Ectodermal cell (in vitro differentiated cells): ENCODE measurements around the gene AFDN.

Source experiments
- H3K27ac ChIP-seq: 2 replicates; pipeline ENCODE4 v1.7.0; 2013; ENCODE audit warnings: mild to moderate bottlenecking, low read depth, low read length; ENCODE audit not compliant: insufficient read depth, poor library complexity, severe bottlenecking
- H3K27me3 ChIP-seq: 2 replicates; pipeline ENCODE4 v1.7.0; 2013; ENCODE audit warnings: mild to moderate bottlenecking, low read length; ENCODE audit not compliant: insufficient read depth, control insufficient read depth, poor library complexity, severe bottlenecking
- H3K36me3 ChIP-seq: one replicate; pipeline ENCODE4 v1.7.0; 2013; ENCODE audit warnings: low read length; ENCODE audit not compliant: control insufficient read depth, insufficient read depth
- H3K4me1 ChIP-seq: one replicate; pipeline ENCODE4 v1.7.0; 2013; ENCODE audit warnings: low read length; ENCODE audit not compliant: control insufficient read depth, insufficient read depth
- H3K4me3 ChIP-seq: 2 replicates; pipeline ENCODE4 v1.7.0; 2013; ENCODE audit warnings: low read depth, low read length, control low read depth; ENCODE audit not compliant: insufficient read depth
- H3K9me3 ChIP-seq: 2 replicates; pipeline ENCODE4 v1.7.0; 2013; ENCODE audit warnings: mild to moderate bottlenecking, low read length, moderate library complexity; ENCODE audit not compliant: control insufficient read depth
- WGBS, 2 experiments: methylation state at CpG; one replicate each; pipeline ENCODE4 v1.1.7; 2013; ENCODE audit warnings: missing lambda C conversion rate in 2 of 2; 5-methylcytosine and 5-hydroxymethylcytosine counted together

AFDN gene

GRCh38 chr6:167866642-167867041, 39.9 kb downstream of the AFDN start:
- WGBS, 2 experiments, result 64 to 67% methylated on average over 8 of the region's 8 CpGs
- H3K36me3 ChIP-seq, result peaks cover 17% of the 10 kb centered on the region
- H3K27ac ChIP-seq, result no peak overlapping the region
- peaks cover under 1% of the 10 kb centered on the region for H3K4me1 ChIP-seq
- H3K9me3 ChIP-seq, result no peaks in the 10 kb centered on the region
- no peak overlapping the region for H3K4me3 ChIP-seq
- H3K27me3 ChIP-seq, result no peaks in the 10 kb centered on the region

GRCh38 chr6:167870321-167870720, 43.6 kb downstream of the AFDN start:
- Histone ChIP-seq H3K4me3 (no peak overlapping the region), H3K36me3 (peaks cover 23% of the 10 kb centered on the region), H3K27ac (no peak overlapping the region), H3K27me3 (no peaks in the 10 kb centered on the region), H3K9me3 (no peaks in the 10 kb centered on the region), H3K4me1 (no peaks in the 10 kb centered on the region)
- WGBS, 2 experiments, result 95 to 96% methylated on average over 3 of the region's 3 CpGs

- Histone ChIP-seq H3K27me3 (no peaks in the 10 kb centered on the region), H3K27ac (no peak overlapping the region), H3K9me3 (no peaks in the 10 kb centered on the region), H3K4me3 (no peak overlapping the region), H3K4me1 (no peaks in the 10 kb centered on the region), H3K36me3 (peaks cover 20% of the 10 kb centered on the region)
- 92% methylated on average over 2 of the region's 2 CpGs; no CpG with 5 or more reads in 1 of the 2 experiments for WGBS, 2 experiments
Observed at GRCh38 chr6:167872538-167873210, 46.0 kb downstream of the AFDN start.

DNA sequence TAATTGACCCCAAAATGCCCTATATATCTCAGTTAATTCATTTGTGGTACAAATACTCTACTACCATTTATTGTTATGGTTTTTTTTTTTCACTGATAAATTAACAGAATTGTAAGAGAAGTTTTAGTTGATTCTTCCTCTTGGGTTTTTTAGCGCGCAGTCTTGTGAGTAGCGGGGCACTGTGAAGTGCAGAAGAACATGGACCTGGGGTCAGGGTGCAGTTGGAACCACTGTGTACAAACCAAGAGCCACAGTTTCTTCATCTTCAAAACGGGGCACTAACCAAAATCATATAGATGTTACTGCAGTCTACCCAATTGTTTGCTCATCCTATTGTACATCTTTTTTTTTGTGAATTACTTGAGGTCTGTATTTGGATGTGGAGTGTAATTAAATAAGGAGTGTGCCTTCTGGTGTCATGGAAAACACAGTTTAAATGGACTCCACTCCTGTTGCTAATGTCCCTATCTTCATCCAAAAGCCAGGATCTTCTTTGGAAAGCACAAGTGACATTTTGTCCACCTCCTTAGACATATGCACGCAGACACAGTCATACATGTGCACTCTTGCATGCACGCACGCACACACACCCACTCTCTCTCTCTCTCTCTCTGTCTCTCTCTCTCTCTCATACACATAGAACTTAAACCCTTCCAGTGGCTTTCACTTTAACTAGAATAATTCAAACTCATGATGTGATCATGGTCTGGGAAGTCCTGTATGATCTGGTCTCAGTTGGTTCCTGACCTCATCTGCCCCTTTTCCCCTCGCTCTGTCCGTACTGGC, 51.5 kb downstream of the AFDN start:
- Histone ChIP-seq H3K9me3 (no peaks in the 10 kb centered on the region), H3K4me3 (no peak overlapping the region), H3K27ac (no peak overlapping the region), H3K36me3 (peaks cover 29% of the 10 kb centered on the region), H3K27me3 (no peaks in the 10 kb centered on the region), H3K4me1 (no peaks in the 10 kb centered on the region)
- WGBS, 2 experiments, result 90 to 97% methylated on average over 9 of the region's 9 CpGs

DNA sequence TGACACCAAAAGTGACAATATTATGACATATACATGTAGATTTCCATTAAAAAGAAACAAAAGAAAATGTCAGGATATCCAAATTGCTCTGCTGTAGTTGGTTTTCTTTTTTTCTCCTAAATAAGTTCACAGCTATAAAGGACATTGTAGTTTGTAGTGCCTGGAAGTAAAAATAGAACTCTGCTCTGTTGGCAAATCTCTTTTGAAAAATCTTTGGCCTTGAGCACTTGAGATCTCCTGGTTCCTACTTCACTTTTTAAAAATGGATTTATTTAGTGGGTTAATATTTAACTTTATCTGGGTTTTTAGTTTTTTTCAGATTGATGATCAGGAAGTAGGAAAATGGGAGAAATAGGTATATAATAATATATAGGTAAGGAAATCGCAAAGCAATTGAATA, 52.9 kb downstream of the AFDN start:
- Histone ChIP-seq H3K4me1 (no peaks in the 10 kb centered on the region), H3K27ac (no peak overlapping the region), H3K36me3 (peaks cover 34% of the 10 kb centered on the region), H3K27me3 (no peaks in the 10 kb centered on the region), H3K9me3 (no peaks in the 10 kb centered on the region), H3K4me3 (no peak overlapping the region)
- 93 to 100% methylated on average over 1 of the region's 1 CpG for WGBS, 2 experiments

- Histone ChIP-seq H3K9me3 (no peaks in the 10 kb centered on the region), H3K36me3 (peaks cover 34% of the 10 kb centered on the region), H3K27me3 (no peaks in the 10 kb centered on the region), H3K4me3 (no peak overlapping the region), H3K27ac (no peak overlapping the region), H3K4me1 (no peaks in the 10 kb centered on the region)
- 88 to 89% methylated on average over 1 to 2 of the region's 2 CpGs for WGBS, 2 experiments
Observed at GRCh38 chr6:167881327-167881726, 54.6 kb downstream of the AFDN start.

GRCh38 chr6:167882244-167882643, 55.5 kb downstream of the AFDN start:
- no peak overlapping the region for H3K4me3 ChIP-seq
- H3K4me1 ChIP-seq, result no peaks in the 10 kb centered on the region
- WGBS, 2 experiments, result 85 to 94% methylated on average over 6 of the region's 6 CpGs
- H3K27me3 ChIP-seq, result no peaks in the 10 kb centered on the region
- H3K27ac ChIP-seq, result no peak overlapping the region
- no peaks in the 10 kb centered on the region for H3K9me3 ChIP-seq
- peaks cover 34% of the 10 kb centered on the region for H3K36me3 ChIP-seq

- Histone ChIP-seq H3K9me3 (no peaks in the 10 kb centered on the region), H3K36me3 (peaks cover 21% of the 10 kb centered on the region), H3K27ac (no peak overlapping the region), H3K27me3 (no peaks in the 10 kb centered on the region), H3K4me1 (peaks cover 6% of the 10 kb centered on the region), H3K4me3 (no peak overlapping the region)
Observed at GRCh38 chr6:167888098-167888497, 61.4 kb downstream of the AFDN start.

DNA sequence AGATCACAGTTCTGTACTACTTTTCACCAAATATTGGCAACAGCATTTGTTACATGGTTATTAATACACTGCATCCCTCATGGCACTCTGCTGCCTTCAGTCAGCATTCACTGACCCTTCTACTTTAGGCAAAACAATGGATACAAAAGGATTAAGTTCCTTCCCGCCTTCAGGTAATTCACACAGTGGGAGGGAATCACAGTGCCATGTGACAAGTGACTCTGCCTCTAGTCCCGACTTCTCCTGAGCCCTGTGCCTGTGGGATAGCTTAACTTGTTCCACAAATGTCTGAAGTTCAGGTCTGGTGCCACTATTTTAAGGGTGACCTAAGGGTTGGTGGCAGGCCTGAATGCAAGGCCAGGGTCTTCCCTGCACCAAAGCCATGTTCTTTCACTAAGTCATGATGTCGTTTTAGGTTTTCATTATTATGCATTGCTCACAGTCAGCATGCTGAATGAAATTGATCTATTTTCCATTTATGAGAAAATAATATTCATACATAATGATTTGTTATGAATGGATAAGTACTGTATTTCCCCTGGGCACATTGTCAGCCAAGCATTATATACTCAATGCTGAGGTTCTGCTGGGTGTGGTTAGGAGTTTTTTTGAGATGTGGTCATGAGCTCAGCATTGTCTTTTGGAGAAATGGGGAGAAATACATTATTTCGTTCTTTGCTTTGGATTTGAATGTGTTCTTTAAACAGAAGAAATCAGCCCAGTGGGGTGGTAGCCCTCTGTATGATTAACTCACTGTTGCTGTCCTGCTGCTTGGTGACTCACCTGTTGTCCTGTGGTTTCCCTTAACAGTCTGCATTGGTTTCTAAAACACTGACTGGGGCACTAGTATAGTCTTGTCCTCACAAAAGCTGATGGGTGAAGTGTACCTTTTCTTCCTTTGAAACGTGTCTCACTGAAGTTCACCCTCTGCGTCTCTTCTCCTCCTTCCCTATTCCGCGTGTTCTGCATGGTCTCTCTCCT, 66.4 kb downstream of the AFDN start:
- Histone ChIP-seq H3K4me1 (peaks cover 6% of the 10 kb centered on the region), H3K27me3 (no peaks in the 10 kb centered on the region), H3K4me3 (no peak overlapping the region), H3K27ac (no peak overlapping the region), H3K9me3 (no peaks in the 10 kb centered on the region), H3K36me3 (peaks cover 26% of the 10 kb centered on the region)
- WGBS, 2 experiments, result 50 to 51% methylated on average over 7 of the region's 8 CpGs

DNA sequence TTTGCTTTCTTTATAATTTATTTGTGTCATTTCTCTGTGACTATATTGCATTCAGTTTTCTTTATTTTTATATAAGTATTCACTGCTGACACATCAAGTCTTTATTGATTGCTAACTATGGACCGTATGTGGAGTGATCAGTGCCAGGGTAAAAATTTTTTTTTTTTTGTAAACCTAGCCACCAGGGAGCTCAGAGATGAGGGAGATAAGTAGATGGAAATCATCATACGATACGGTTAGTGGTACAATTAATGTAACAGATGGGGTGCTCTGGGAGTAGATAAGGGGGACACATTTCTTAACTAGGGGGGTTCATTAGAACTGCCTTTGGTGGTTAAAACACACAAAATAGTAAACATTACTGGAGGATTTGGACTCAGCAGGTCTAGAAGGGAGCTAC, 68.3 kb downstream of the AFDN start:
- H3K9me3 ChIP-seq, result no peaks in the 10 kb centered on the region
- no peaks in the 10 kb centered on the region for H3K27me3 ChIP-seq
- no peak overlapping the region for H3K4me3 ChIP-seq
- no peak overlapping the region for H3K27ac ChIP-seq
- peaks cover 6% of the 10 kb centered on the region for H3K4me1 ChIP-seq
- peaks cover 15% of the 10 kb centered on the region for H3K36me3 ChIP-seq
- 96 to 99% methylated on average over 3 of the region's 3 CpGs for WGBS, 2 experiments
